GM18498 (cell line): ENCODE results near the gene MCMBP.

Source experiments
- ATAC-seq: cut with Tn5 transposase; IDR thresholded peaks from one replicate; pipeline ENCODE4 v1.9.1; 2021; ENCODE audit warnings: mild to moderate bottlenecking, moderate library complexity; ENCODE audit not compliant: unreplicated experiment

The MCMBP gene

GRCh38 chr10:119784340-119785067 lies 88.1 kb downstream of the MCMBP start:
- no peak for ATAC-seq

GRCh38 chr10:119783665-119784027 lies 89.0 kb downstream of the MCMBP start:
- no peak for ATAC-seq

- ATAC-seq, result no peak
Measured at GRCh38 chr10:119782981-119783664, 89.5 kb downstream of the MCMBP start.

GRCh38 chr10:119781498-119781897 lies 91.1 kb downstream of the MCMBP start:
- no peak for ATAC-seq

- no peak for ATAC-seq
Measured at GRCh38 chr10:119780879-119781480, 91.7 kb downstream of the MCMBP start.
